SK-N-SH (cell line): ENCODE results near the gene GNAS-AS1. TPM values are rescaled to one million over a fixed set of nuclear protein-coding genes. Genes with fewer than 3 reads are reported as not detected.

Experiments
- CTCF ChIA-PET: fragments of 300-600, 350-600 bp; formaldehyde crosslinking; extraction: SDS; loops from one replicate; lab custom pipeline; 2021; lab: Yijun Ruan, JAX
- POLR2A ChIA-PET: fragments of 350-600 bp; sonication (Branson Sonifier 250); formaldehyde crosslinking; extraction: SDS; loops from one replicate; lab custom pipeline; 2020; ENCODE audit warnings: antibody characterized with exemption, inconsistent platforms; lab: Yijun Ruan, JAX
- DNase-seq: peaks from one replicate; pipeline ENCODE4 v3.0.0; 2012
- H2AFZ ChIP-seq: fragments of 200-600 bp; sonication (generic); 2 replicates; pipeline ENCODE4 v1.8.1; 2016; ENCODE audit warnings: antibody characterized with exemption, mild to moderate bottlenecking, low read depth
- H3F3A ChIP-seq: fragments of 200-600 bp; sonication (generic); replicated peaks from 2 replicates; pipeline ENCODE3; 2016; ENCODE audit warnings: antibody characterized with exemption, mild to moderate bottlenecking; ENCODE audit not compliant: insufficient read depth
- H3K27ac ChIP-seq, 2 experiments: fragments of 200-500 bp in 1 of 2; fragments of 200-600 bp in 1 of 2; sonication (Bioruptor generic) in 1 of 2; sonication (generic), shearing (Covaris generic) in 1 of 2; 2 replicates each; pipeline versions ENCODE4 v1.5.1 to v1.6.1; 2014 to 2016; ENCODE audit warnings: low read depth in 2 of 2, inconsistent platforms in 1 of 2, low read length in 1 of 2, mild to moderate bottlenecking in 1 of 2, mixed read lengths in 1 of 2
- H3K27me3 ChIP-seq: fragments of 200-600 bp; sonication (generic), shearing (Covaris generic); 2 replicates; pipeline ENCODE4 v1.6.1; 2016; ENCODE audit warnings: mixed run types; ENCODE audit not compliant: insufficient read depth
- H3K36me3 ChIP-seq, 2 experiments: fragments of 200-500 bp in 1 of 2; fragments of 200-600 bp in 1 of 2; sonication (Bioruptor generic) in 1 of 2; sonication (generic) in 1 of 2; replicated peaks in 1 of 2; 2 replicates each; pipeline versions ENCODE3 to v1.5.1; 2014 to 2016; ENCODE audit warnings: low read length in 1 of 2, mild to moderate bottlenecking in 1 of 2; ENCODE audit not compliant: insufficient read depth in 2 of 2, control insufficient read depth in 1 of 2
- H3K4me1 ChIP-seq, 2 experiments: fragments of 200-500 bp in 1 of 2; fragments of 200-600 bp in 1 of 2; sonication (Bioruptor generic) in 1 of 2; sonication (generic), shearing (Covaris generic) in 1 of 2; 2 replicates each; pipeline versions ENCODE4 v1.5.1 to v1.6.1; 2014 to 2016; ENCODE audit warnings: low read depth in 1 of 2, low read length in 1 of 2, mixed run types in 1 of 2; ENCODE audit not compliant: insufficient read depth in 2 of 2, control insufficient read depth in 1 of 2
- H3K4me2 ChIP-seq: fragments of 200-600 bp; sonication (generic), shearing (Covaris generic); 2 replicates; pipeline ENCODE4 v1.6.1; 2017; ENCODE audit warnings: mixed run types
- H3K4me3 ChIP-seq, 2 experiments: fragments of 200-500 bp in 1 of 2; fragments of 200-600 bp in 1 of 2; sonication (Bioruptor generic) in 1 of 2; sonication (generic), shearing (Covaris generic) in 1 of 2; 2 replicates each; pipeline versions ENCODE4 v1.5.1 to v1.8.1; 2014 to 2016; ENCODE audit warnings: low read depth in 2 of 2, inconsistent platforms in 1 of 2, low read length in 1 of 2, mild to moderate bottlenecking in 1 of 2, mixed read lengths in 1 of 2, moderate library complexity in 1 of 2
- H3K79me2 ChIP-seq: fragments of 200-600 bp; sonication (generic); 2 replicates; pipeline ENCODE4 v1.8.1; 2017; ENCODE audit warnings: mild to moderate bottlenecking; ENCODE audit not compliant: insufficient read depth
- H3K9ac ChIP-seq: fragments of 200-600 bp; sonication (generic); 2 replicates; pipeline ENCODE4 v1.6.1; 2017; ENCODE audit warnings: mixed run types
- H3K9me2 ChIP-seq: fragments of 200-600 bp; sonication (generic); 2 replicates; pipeline ENCODE4 v1.6.1; 2017; ENCODE audit warnings: mixed run types
- H3K9me3 ChIP-seq: fragments of 200-600 bp; sonication (generic); 2 replicates; pipeline ENCODE4 v1.6.1; 2017; ENCODE audit warnings: mixed run types, mild to moderate bottlenecking, moderate library complexity
- H4K20me1 ChIP-seq: fragments of 200-600 bp; sonication (generic); 2 replicates; pipeline ENCODE4 v1.6.1; 2017; ENCODE audit warnings: mild to moderate bottlenecking, mixed run types; ENCODE audit not compliant: insufficient read depth
- CHD2 ChIP-seq: fragments of 150-350 bp; IDR thresholded peaks from 2 replicates; pipeline ENCODE4 v1.6.1; 2018; ENCODE audit warnings: low read length; ENCODE audit not compliant: partially characterized antibody
- CTCF ChIP-seq: fragments of 200-600 bp; sonication (generic); IDR thresholded peaks from 2 replicates; pipeline ENCODE4 v1.6.1; 2017; ENCODE audit warnings: antibody characterized with exemption, mild to moderate bottlenecking, moderate library complexity
- EZH2phosphoT487 ChIP-seq: fragments of 200-600 bp; sonication (generic); IDR thresholded peaks from 2 replicates; pipeline ENCODE4 v1.6.1; 2017; ENCODE audit warnings: low read depth, mixed run types, mild to moderate bottlenecking, antibody characterized with exemption, moderate library complexity, borderline replicate concordance
- FOXM1 ChIP-seq: IDR thresholded peaks from 2 replicates; pipeline ENCODE4 v1.4.0; 2012; ENCODE audit warnings: low read depth, mild to moderate bottlenecking
- GABPA ChIP-seq: IDR thresholded peaks from 2 replicates; pipeline ENCODE4 v1.4.0; 2012; ENCODE audit warnings: low read depth, mild to moderate bottlenecking
- GATA2 ChIP-seq: sonication (generic); formaldehyde crosslinking; IDR thresholded peaks from 2 replicates; pipeline ENCODE4 v1.5.0; 2020; ENCODE audit warnings: mild to moderate bottlenecking, missing genetic modification reagents
- MEF2A ChIP-seq: IDR thresholded peaks from 2 replicates; pipeline ENCODE4 v1.4.0; 2012; ENCODE audit warnings: low read depth, borderline replicate concordance
- MXI1 ChIP-seq: IDR thresholded peaks from 2 replicates; pipeline ENCODE4 v1.6.1; 2012; ENCODE audit warnings: mild to moderate bottlenecking, low read depth, low read length, improper control_type of control experiment
- NFIC ChIP-seq: IDR thresholded peaks from 2 replicates; pipeline ENCODE4 v1.4.0; 2012; ENCODE audit warnings: borderline replicate concordance
- RCOR1 ChIP-seq: fragments of 150-350 bp; IDR thresholded peaks from 2 replicates; pipeline ENCODE4 v1.6.1; 2017; ENCODE audit warnings: antibody characterized with exemption, low read length
- SIN3A ChIP-seq: IDR thresholded peaks from 2 replicates; pipeline ENCODE4 v1.6.1; 2012; ENCODE audit warnings: low read depth, mild to moderate bottlenecking, low read length, moderate library complexity, borderline replicate concordance
- SMC3 ChIP-seq: IDR thresholded peaks from 2 replicates; pipeline ENCODE4 v1.6.1; 2012; ENCODE audit warnings: low read depth, low read length, improper control_type of control experiment
- TEAD4 ChIP-seq: IDR thresholded peaks from 2 replicates; pipeline ENCODE4 v1.4.0; 2012; ENCODE audit warnings: mild to moderate bottlenecking, borderline replicate concordance; ENCODE audit not compliant: insufficient read depth
- YY1 ChIP-seq: IDR thresholded peaks from 2 replicates; pipeline ENCODE4 v1.4.0; 2012; ENCODE audit warnings: low read depth, mild to moderate bottlenecking
- WGBS: methylation state at CpG from one replicate; pipeline ENCODE4 v1.1.6; 2017; ENCODE audit warnings: low lambda C conversion rate; 5-methylcytosine and 5-hydroxymethylcytosine counted together
- polyA plus RNA-seq, 3 experiments: library from polyadenylated mRNA; depleted of rRNA; stranded (reverse); fragments of >200 nt; gene quantifications; 2 replicates each; pipeline ENCODE4 v1.2.3, GENCODE V29; 2012
- TF ChIP-seq, protein P1 (sequence below): fragments of 150-350 bp; IDR thresholded peaks from 2 replicates; pipeline ENCODE4 v1.6.1; 2016; ENCODE audit warnings: mild to moderate bottlenecking, low read depth, low read length

Gene GNAS-AS1
- polyA plus RNA-seq, 1 of the 3 experiments (the other 2 are of a cell fraction) = 1.5 TPM

DNA sequence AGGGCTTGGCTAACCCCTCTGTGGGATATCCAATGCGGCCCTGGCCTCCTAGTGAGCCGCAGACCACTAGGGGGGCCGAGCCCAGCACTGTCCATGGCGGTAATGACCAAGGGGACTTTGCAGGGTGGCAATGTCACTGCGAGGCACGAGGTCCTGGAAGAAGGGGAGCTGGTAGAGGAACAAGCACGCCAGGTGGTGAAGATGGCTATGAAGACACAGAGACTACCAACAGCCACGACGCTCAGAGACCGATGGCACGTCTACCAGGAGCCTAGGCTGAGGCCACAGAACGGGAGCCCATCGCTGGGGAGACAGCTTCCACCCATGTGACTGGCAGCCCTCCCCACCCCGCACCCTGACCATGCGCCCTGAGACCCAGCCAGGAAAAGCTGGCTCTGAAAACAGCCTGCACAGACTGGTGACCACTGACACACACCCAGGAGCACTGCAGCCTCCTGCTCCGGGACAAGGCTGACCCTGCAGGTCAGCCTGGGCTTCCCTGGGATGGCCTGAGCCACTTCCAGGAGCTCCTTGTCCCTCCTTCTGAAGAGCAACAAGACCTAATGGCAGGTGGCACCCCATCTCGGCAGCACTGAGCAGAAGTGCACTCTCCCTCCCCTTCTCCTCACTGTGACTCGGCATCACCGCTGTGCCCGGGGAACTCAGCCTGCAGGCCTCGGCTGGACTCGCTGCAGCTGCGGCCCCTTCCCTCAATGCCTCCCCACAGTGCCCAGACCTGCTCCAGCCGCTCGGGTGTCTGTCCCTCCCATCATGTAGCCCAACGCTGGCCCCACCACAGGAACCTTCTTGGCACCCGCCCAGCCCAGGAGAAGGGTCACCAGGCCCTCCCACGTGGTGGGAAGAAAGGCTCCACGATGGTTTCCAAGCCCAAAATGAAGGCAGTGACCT lies 56.9 kb downstream of the GNAS-AS1 start:
- no peaks in the 10 kb centered on the region for H4K20me1 ChIP-seq
- no peak overlapping the region for H2AFZ ChIP-seq
- H3K36me3 ChIP-seq = no peaks in the 10 kb centered on the region
- no peaks in the 10 kb centered on the region for H3F3A ChIP-seq
- 59% methylated on average over 12 of the region's 29 CpGs for WGBS
- no peak overlapping the region for H3K4me2 ChIP-seq
- H3K4me3 ChIP-seq = no peak overlapping the region
- no peaks in the 10 kb centered on the region for H3K9me2 ChIP-seq
- no peaks in the 10 kb centered on the region for H3K4me1 ChIP-seq
- H3K9me3 ChIP-seq = no peaks in the 10 kb centered on the region
- DNase-seq = no peak
- H3K9ac ChIP-seq = no peak overlapping the region
- H3K79me2 ChIP-seq = no peaks in the 10 kb centered on the region
- CTCF ChIA-PET = no interaction called here
- no peak overlapping the region for H3K27ac ChIP-seq
- POLR2A ChIA-PET = no interaction called here
- TF ChIP-seq MXI1 = no peak
- no peak for TF ChIP-seq SIN3A
- TF ChIP-seq, protein P1, sequence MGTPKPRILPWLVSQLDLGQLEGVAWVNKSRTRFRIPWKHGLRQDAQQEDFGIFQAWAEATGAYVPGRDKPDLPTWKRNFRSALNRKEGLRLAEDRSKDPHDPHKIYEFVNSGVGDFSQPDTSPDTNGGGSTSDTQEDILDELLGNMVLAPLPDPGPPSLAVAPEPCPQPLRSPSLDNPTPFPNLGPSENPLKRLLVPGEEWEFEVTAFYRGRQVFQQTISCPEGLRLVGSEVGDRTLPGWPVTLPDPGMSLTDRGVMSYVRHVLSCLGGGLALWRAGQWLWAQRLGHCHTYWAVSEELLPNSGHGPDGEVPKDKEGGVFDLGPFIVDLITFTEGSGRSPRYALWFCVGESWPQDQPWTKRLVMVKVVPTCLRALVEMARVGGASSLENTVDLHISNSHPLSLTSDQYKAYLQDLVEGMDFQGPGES = no peak
- no peak for TF ChIP-seq SMC3
- no peak for TF ChIP-seq FOXM1
- TF ChIP-seq MEF2A = no peak
- TF ChIP-seq EZH2phosphoT487 = no peak
- no peak for TF ChIP-seq TEAD4
- TF ChIP-seq RCOR1 = no peak
- no peak for TF ChIP-seq GATA2 (CRISPR knock-in tag)
- TF ChIP-seq CTCF = no peak
- no peak for TF ChIP-seq NFIC
- TF ChIP-seq, all 33 proteins: peak for 0
- peaks cover 13% of the 10 kb centered on the region for H3K27me3 ChIP-seq

- H3K79me2 ChIP-seq = no peaks in the 10 kb centered on the region
- H3K4me2 ChIP-seq = no peak overlapping the region
- no peak for DNase-seq
- TF ChIP-seq YY1 (no peak), CHD2 (no peak), GABPA (no peak)
- TF ChIP-seq, all 33 proteins: peak for 0
- WGBS = 7% methylated on average over 3 of the region's 7 CpGs
- Histone ChIP-seq H3K36me3 (no peaks in the 10 kb centered on the region), H3K4me1 (no peaks in the 10 kb centered on the region), H4K20me1 (no peaks in the 10 kb centered on the region), H3K9me3 (no peaks in the 10 kb centered on the region), H3F3A (no peaks in the 10 kb centered on the region), H2AFZ (no peak overlapping the region), H3K27me3 (peaks cover 13% of the 10 kb centered on the region), H3K9me2 (no peaks in the 10 kb centered on the region), H3K4me3 (no peak overlapping the region), H3K27ac (no peak overlapping the region), H3K9ac (no peak overlapping the region)
- CTCF ChIA-PET = no interaction called here
- POLR2A ChIA-PET = no interaction called here
Observed at GRCh38 chr20:58792426-58792825, 58.3 kb downstream of the GNAS-AS1 start.
